DMS53 treated with DMSO at 0.1 percent for 48 hours (cell line): ENCODE data around the gene MYMK.
"Not testable (repeated sequence)": the region's sequence is repeated elsewhere in the genome, so short reads cannot be mapped to it uniquely, and the experiment has no call there.

Experiments
- DNase-seq: peaks from one replicate; lab custom pipeline; 2025; ENCODE audit not compliant: unreplicated experiment; lab: John Stamatoyannopoulos, UW

MYMK gene, protein sequence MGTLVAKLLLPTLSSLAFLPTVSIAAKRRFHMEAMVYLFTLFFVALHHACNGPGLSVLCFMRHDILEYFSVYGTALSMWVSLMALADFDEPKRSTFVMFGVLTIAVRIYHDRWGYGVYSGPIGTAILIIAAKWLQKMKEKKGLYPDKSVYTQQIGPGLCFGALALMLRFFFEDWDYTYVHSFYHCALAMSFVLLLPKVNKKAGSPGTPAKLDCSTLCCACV

DNA sequence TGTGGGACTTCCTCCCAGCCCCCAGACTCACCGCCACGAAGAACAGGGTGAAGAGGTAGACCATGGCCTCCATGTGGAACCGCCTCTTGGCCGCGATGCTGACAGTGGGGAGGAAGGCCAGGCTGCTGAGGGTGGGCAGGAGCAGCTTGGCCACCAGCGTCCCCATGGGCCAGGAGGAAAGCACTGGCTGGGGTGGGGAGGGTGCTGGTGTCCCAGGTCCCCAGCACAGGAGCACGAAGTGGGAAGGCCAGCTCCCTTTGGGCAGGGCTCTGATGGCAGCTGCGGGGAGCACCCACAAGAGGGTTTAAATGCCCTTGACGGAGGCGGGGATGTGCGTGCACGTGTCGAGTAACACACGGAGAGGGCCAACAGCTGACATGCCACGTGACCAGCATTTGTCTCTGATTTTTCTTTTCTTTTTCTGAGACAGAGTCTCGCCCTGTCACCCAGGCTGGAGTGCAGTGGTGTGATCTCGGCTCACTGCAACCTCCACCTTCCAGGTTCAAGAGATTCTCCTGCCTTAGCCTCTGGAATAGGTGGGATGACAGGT, at the start of gene MYMK:
Gene MYMK, minus strand, starts transcription at position 281 of the 550 bp plus-strand sequence. Its CDS starts 115 bp downstream, at position 166.
- no peak for DNase-seq

DNA sequence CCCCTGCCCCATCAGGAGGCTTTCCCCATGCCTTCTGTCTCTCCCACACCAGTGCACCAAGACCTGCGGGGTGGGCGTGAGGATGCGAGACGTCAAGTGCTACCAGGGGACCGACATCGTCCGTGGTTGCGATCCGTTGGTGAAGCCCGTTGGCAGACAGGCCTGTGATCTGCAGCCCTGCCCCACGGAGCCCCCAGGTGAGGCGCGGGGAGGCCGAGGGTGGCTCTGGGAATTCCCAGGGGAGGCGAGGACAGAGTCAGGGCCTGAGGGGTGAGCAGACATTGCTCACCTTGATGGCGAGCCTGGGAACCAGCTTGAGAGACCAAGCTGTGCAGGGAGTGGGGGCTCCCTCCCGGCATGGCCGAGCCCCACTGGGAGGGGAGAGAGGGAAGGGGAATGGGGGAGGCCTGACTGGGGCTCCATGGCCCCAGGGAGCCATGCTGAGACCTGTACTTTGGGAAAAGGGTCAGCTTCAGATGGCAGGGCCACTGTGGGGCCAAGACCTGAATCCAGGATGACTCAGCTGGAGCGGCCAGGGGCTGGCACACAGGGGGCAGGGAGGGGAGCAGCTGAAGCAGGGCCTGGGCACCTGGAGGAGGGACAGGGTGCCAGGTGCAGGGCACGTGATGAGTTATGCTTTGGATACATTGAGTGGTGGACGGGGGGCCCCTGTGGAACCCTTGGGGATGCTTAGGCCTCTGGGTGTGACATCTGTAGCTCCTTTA, 49.2 kb upstream of the MYMK start:
- DNase-seq, result no peak

DNA sequence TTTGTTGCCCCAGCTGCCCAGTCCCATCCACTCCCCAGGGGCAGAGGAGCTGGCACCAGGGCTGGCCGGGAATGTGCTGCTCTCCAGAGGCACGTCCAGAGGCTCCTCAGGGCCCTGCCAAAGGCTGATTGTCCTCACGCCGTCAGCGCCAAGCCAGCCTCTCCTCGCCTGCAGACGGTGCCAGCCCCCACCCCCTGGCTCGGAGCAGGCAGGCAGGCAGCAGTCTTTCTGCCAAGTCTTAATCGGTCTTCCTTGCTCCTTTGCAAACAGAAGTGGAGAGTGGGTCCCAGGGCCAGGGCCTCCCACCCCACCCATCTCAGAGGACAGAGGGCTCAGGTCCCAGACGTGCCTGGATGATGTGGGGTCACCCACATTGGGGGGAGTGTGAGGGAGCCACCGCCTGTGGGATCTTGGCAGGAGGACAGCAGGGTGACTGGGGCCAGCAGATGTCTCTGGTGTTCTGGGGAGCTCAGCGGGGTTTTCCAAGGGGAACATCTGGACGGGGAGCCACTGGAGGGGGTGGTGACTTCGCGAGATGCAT, 48.1 kb upstream of the MYMK start:
- no peak for DNase-seq

DNA sequence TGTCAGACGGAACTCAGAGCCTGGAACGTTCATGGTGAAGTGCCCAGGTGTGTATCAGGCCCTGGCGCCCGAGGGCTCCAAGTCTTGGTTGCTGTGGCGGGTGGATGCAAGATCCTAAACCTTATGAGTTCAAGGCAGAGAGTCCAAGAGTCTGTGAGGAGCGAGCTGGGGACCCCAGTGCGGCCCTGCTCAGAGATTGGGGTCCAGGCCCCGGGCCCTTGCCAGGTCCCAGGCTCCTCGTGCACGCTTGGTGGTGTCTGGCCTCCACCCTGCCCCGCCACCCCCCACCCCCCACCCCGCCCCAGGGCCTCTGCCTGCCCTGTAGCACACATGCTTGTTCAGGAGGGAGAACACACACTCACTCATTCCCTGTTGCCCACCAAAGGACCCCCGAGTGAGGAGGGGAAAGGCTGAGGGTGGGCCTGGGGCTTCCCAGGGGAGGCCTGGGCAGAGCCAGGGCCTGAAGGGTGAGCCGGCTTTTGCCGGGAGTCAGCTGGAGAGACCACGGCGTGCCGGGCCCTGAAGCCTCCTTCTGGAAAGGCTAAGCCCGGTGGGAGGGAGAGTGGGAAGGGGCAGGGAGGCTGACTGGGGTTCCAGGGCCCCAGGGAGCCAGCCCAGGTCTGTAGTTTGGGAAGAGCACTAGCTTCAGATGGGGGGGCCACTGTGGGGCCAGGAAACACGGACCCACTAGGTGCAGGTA, 47.3 kb upstream of the MYMK start:
- DNase-seq, result no peak

GRCh38 chr9:133571391-133571890, 46.7 kb upstream of the MYMK start:
- DNase-seq, result no peak

DNA sequence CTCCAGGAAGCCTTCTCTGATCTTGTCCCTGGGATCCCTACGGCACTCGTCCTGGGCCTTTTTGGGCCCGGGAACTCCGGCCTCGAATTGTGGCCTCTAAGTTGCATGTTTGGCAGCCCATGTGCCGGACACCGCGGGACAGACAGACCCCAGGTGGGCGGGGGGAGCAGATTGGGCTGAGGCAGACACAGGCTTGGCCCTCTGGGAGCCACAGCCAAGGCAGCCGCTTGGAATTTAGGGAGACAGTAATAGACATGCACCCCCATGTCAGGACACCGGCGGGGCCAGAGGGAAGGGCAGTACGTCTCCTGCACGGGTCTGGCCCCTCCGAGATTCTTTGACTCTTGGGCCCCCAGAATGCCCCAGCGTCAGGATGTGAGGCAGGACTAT, 45.9 kb upstream of the MYMK start:
- no peak for DNase-seq

DNA sequence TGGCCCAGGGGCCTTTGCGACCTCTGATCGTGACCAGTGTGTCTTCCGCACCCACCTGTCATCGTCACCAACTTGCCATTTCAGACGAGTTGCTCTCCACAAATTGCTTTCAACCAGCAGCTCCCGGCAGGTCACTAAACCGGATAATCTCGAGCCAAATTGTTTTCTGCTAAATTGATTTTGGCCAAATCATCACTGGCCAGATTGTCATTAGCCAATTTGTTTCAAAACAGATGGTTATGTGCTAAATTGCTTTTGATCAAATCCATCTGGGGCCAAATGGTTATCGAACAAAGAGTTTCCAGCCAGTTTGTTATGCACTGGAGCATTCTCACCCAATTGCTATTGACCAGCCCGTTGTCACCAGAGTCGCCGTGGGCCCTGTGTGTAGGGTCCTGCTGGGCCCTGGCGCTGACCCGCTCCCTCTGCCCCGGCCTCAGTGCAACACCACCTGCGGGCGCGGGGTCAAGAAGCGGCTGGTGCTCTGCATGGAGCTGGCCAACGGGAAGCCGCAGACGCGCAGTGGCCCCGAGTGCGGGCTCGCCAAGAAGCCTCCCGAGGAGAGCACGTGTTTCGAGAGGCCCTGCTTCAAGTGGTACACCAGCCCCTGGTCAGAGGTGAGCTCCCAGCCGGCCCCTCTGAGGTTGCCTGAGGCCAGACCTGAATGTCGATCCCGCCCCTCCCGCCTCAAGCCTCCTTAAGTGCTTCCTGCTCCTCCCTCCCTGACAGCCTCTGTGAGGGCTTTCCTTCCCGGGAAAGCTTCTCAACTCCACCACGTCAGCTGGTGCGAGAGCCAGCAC, 45.3 kb upstream of the MYMK start:
- no peak for DNase-seq

GRCh38 chr9:133569121-133569785, 44.5 kb upstream of the MYMK start:
- DNase-seq, result no peak

DNA sequence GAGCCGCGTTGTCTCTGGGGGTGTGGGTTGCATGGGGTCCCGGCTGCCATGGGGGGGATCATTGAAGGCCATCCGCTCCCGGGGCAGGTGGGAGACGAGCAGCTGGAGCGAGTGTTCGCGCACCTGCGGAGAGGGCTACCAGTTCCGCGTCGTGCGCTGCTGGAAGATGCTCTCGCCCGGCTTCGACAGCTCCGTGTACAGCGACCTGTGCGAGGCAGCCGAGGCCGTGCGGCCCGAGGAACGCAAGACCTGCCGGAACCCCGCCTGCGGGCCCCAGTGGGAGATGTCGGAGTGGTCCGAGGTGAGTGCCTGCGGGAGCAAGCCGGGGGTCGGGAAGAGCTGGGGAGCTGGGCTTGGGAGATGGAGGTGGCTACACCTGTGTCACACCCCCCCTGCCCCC, 43.4 kb upstream of the MYMK start:
- no peak for DNase-seq

DNA sequence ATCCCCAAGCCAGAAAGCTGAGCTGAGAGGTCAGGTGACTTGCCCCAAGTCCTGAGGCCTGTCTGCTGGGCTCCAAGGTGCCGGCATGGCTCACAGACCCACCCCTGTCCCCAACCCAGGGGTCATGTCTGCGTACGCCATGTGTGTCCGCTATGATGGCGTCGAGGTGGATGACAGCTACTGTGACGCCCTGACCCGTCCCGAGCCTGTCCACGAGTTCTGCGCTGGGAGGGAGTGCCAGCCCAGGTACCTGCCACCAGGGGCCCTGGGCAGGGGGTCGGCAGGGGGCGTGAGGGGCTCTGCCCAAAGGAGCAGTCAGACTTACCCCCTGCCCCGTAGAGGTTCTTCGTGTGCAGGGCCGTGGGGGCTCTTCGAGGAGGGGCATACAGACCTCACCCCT, 42.1 kb upstream of the MYMK start:
- no peak for DNase-seq

GRCh38 chr9:133566382-133566781, 41.6 kb upstream of the MYMK start:
- DNase-seq, result no peak

DNA sequence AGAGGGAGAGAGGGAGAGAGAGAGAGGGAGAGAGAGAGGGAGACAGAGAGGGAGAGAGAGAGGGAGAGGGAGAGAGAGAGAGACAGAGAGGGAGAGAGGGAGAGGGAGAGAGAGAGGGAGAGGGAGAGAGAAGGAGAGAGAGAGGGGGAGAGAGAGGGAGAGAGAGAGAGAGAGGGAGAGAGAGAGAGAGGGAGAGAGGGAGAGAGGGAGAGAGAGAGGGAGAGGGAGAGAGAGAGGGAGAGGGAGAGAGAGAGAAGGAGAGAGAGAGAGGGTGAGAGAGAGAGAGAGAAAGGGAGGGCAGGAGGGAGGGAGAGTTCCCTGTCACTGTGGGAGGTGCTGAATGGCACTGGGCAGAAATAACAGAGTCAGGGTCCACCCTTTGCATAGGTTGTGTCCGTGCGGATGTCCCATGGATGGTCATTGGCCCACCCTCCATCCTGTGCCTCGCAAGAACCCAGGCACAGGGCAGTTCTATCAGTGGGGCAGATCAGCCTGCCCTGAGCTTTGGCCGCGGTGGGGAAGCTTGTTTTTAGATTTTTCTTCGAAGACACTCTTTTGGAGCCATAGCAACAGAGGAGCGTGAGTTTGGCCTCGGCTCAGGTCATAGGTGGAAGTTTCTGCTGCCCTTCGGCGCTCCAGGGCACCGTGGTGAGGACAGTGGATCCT, 39.8 kb upstream of the MYMK start:
- DNase-seq, result no peak

DNA sequence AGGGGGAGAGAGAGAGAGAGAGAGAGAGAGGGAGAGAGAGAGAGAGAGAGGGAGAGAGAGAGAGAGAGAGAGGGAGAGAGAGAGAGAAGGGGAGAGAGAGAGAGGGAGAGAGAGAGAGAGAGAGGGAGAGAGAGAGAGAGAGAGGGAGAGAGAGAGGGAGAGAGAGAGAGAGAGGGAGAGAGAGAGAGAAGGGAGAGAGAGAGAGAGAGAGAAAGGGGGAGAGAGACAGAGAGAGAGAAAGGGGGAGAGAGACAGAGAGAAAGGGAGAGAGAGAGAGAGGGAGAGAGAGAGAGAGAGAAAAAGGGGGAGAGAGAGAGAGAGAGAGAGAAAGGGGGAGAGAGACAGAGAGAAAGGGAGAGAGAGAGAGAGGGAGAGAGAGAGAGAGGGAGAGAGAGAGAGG, 39.1 kb upstream of the MYMK start:
- DNase-seq, result not testable (repeated sequence)

- no peak for DNase-seq
Measured at GRCh38 chr9:133563291-133563796, 38.6 kb upstream of the MYMK start.

DNA sequence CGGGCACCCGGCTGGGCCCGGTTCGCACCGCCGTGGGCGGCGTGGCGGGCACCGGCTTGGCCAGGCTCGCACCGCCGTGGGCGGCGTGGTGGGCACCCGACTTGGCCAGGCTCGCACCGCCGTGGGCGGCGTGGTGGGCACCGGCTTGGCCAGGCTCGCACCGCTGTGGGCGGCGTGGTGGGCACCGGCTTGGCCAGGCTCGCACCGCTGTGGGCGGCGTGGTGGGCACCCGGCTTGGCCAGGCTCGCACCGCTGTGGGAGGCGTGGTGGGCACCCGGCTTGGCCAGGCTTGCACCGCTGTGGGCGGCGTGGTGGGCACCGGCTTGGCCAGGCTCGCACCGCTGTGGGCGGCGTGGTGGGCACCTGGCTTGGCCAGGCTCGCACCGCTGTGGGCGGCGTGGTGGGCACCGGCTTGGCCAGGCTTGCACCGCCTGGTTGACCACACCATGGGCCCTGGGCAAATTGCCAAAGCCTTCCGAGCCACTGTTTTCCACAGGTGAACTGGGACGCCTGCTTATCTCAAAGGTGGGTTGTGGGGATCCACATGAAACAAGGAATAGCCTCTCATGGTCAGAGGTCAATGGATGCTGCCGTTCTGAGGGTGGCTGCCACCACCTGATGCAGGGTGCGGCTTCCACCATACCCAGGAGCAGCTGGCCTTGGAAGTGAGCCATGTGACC, 38.0 kb upstream of the MYMK start:
- DNase-seq, result no peak

GRCh38 chr9:133561976-133562554, 37.3 kb upstream of the MYMK start:
- DNase-seq, result no peak

- no peak for DNase-seq
Measured at GRCh38 chr9:133560944-133561343, 36.2 kb upstream of the MYMK start.

- no peak for DNase-seq
Measured at GRCh38 chr9:133560311-133560710, 35.6 kb upstream of the MYMK start.
